Activated CD4-positive, alpha-beta T cell treated with anti-CD3 and anti-CD28 coated beads, Interleukin-2, amount 50 U/mL, for 16 hours (primary cell): ENCODE results near the gene TSC22D2.
A peak's percentile ranks its signal among the peaks of the same experiment; 100 is the strongest.

Experiments used
- DNase-seq: peaks from one replicate; pipeline ENCODE4 v3.0.0-alpha.2; 2020

Gene TSC22D2

DNA sequence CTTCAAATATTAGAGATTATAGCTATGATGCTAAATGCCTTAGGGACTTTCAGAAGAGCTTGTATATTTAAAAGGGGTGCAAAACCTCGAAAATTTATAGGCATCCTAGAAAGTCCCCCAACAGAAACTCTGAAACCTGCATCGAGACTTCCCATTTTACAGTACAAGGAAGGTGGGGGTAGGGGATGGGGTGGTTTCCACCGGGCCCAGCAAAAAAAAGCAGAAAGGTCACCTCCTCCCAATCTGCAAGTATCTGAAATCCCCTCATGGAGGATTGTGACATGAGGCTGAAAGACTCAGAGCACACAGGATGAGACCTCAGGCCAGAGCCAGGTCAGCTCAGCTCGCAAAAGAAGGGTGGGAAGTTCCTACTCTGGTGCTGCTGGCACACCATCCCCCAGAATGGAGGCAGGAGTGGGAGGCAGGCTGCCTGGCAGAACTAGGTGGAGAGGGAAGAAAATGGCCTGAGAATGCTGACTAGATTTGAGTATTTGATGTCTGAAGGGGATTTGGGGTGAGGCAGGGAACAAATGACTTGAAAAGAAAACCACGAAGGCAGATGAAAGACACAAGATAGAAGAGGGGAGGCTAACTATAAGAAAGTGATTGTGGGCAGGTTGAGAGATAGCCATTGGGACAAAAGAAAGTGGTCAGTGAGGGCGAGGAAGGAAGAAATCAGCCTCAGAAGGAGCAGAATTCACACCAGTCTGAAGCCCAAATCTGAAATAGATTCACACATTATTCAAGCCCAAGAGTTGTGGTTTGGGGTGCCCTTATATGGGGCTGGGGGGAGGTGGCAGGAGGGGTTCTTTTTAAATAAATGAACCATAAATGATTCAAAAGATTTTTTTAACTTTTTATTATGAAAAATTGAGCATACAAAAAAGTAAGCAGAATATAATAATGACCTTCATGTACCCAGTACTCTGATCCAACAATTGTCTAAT lies 22.5 kb upstream of the TSC22D2 start:
- DNase-seq: peak; percentile 13

DNA sequence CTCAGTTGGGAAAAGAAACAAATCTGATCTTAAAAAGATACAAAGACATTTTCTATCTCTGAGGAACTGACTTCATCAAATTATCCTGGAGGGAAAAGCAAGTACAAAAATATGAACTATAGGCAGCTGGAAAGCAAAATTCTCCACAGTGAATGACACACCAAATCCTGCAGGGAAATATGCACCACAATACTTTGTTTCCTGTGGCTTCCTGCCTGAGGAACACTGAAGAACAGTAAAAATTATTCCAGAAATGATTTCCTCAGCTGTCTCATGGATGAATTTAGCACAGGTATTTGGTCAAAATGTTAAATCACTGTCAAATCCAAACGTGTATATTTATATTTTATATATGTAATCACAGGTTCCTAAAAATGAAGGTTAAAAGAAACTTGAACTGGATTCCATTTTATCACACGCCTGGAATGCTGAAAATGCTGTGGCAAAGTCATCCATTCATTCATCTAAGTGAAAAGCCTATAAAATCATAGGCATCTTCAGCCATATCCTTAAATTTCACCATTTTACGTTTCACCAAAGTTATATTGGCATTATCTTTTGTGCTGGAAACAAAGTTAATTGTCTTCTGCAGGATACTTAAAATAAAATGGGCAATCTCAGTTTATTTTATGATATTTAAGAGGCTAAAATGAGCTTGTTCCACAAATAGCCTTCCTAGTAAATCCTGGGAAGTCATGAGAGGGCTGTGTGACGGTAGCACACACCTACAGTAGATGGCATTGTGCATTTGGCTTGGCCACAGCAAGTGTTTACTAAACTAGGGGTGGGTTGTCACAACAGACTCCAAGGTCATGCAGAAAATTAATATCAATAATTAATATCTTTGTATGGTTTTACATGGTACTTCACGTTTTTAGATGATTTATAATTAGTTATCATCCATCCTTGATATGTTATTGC lies 19.3 kb upstream of the TSC22D2 start:
- no peak for DNase-seq

GRCh38 chr3:150390087-150390486 lies 18.0 kb upstream of the TSC22D2 start:
- DNase-seq: no peak

GRCh38 chr3:150391161-150391560 lies 16.9 kb upstream of the TSC22D2 start:
- no peak for DNase-seq

GRCh38 chr3:150393745-150394144 lies 14.4 kb upstream of the TSC22D2 start:
- no peak for DNase-seq

- no peak for DNase-seq
These were observed 13.5 kb upstream of the TSC22D2 start for GRCh38 chr3:150394606-150395005.

DNA sequence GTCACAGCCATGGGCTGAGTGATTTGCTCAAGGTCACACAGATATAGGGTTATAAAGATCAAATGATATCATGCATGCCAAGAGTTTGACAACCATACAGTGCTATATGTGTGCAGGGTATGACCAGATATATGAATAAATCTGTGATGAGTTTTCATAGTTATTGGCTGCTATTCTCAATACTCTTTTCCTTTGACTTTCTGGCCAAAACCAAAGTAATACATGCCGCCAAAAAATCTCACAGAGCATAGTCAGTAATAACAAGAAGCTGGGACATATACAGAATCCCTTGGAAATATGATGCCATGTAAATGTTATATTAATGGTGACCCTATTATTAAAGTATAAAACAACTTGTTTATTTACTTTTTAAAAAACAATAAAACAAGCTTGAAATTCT lies 11.6 kb upstream of the TSC22D2 start:
- no peak for DNase-seq

- DNase-seq: no peak
These were observed 11.0 kb upstream of the TSC22D2 start for GRCh38 chr3:150396956-150397550.

GRCh38 chr3:150399060-150399459 lies 9.0 kb upstream of the TSC22D2 start:
- DNase-seq: no peak

DNA sequence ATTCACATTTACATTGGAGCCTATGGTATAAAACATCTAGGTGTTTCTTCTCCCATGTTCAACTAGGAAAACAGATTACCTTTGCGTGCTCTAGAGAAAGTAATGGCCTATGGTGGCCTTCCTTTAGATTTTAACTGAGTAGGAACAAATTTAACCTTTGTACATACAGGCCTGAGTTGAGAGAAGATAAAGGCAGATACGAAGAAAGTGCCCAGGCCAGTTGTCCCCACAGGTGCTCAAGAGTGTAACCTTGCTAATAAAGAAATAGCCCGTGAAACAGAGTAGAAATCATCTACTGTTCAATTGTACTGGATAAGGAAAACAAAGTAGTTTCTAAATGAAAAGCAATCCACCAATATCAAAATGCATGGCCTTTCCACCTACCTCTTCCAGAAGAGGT lies 6.8 kb upstream of the TSC22D2 start:
- DNase-seq: no peak

DNA sequence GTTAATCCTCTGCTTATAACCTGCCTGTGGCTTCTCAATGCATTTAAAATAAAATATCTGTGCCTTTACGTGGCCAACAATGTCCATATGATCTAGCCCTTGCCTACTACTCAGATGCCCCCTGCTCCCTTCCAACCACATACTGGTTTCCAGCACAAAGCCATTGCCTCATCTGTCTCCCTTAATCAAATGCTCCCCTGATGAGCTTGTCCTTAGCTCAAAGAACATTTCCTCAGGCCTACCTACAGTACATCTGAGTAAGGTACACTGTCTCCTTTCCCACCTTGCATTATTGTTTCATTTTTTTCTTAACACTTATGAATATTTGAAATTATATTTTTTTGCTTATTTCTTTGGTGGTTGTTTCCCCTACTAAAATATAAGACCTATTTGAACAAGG lies 5.9 kb upstream of the TSC22D2 start:
- DNase-seq: no peak

DNA sequence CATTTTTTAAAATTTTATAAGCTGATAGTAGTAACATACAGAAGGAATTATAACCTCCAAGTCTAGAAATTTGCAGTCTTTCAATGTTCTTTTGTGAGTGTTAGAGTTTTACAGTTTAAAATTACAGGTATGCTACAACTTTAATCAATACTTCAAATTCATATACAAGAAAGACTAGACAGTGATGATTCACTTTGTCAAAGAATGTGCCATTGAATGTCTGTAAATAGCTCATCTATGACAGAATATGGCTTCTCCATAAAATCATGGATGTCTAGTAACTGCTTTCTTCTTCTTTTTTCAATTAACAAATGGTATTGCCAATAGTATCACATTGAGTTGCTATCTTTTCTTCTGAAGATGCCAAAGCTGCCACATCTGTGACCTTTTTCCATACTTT lies 4.1 kb upstream of the TSC22D2 start:
- no peak for DNase-seq

GRCh38 chr3:150407051-150407807 lies 869 bp upstream of the TSC22D2 start:
- no peak for DNase-seq

GRCh38 chr3:150407808-150408220 lies 284 bp upstream of the TSC22D2 start:
- DNase-seq: no peak

GRCh38 chr3:150409125-150409511 lies 1.0 kb downstream of the TSC22D2 start:
- no peak for DNase-seq

DNA sequence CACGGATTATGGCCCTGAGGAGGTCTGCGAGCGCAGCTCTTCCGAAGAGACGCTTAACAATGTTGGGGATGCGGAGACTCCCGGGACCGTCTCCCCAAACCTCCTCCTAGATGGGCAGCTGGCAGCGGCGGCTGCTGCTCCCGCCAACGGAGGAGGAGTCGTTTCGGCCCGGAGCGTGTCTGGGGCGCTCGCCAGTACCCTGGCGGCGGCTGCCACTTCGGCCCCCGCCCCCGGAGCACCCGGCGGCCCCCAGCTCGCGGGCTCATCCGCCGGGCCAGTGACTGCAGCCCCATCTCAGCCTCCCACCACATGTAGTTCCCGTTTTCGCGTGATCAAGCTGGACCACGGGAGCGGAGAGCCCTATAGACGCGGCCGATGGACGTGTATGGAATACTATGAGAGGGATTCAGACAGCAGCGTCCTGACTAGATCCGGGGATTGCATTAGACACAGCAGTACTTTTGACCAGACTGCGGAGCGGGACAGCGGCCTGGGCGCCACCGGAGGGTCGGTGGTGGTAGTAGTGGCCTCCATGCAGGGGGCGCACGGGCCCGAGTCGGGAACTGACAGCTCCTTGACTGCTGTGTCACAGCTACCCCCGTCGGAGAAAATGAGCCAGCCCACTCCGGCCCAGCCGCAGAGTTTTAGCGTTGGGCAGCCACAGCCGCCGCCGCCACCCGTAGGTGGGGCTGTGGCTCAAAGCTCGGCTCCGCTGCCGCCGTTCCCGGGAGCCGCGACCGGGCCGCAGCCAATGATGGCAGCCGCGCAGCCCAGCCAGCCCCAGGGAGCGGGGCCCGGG lies 1.6 kb downstream of the TSC22D2 start:
- DNase-seq: peak; percentile 68

- DNase-seq: peak; percentile 45
These were observed 2.4 kb downstream of the TSC22D2 start for GRCh38 chr3:150410311-150411105.

DNA sequence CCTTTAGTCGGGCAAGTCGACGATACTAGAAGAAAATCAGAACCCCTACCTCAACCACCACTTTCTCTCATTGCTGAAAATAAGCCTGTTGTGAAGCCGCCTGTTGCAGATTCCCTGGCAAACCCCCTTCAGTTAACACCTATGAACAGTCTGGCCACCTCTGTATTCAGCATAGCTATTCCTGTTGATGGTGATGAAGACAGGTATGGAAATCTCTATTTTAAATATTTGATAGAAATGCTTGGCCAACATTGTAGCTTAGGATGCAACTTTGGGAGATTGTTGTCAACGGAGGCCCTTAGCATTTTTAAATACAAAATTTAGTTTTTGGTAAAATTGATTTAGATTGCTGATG lies 3.0 kb downstream of the TSC22D2 start:
- no peak for DNase-seq

DNA sequence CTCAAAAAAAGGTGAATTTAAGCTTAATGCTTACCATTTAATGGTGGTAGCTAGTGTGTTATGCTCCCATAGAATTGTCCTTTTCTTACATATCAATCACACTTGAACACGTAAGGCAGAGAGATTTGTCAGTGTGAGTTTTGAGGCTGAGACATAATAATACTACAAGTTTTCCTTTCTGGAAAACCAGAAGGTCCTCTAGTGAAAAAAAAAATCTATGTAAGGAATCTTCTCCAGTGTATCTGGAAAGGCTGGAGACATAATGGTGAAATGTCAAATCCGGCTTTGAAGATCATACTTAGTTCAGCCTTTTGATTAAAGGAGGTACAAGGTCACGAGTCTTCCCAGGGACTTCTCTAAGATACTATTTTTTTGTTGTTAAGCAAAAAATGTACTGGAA lies 3.4 kb downstream of the TSC22D2 start:
- no peak for DNase-seq

DNA sequence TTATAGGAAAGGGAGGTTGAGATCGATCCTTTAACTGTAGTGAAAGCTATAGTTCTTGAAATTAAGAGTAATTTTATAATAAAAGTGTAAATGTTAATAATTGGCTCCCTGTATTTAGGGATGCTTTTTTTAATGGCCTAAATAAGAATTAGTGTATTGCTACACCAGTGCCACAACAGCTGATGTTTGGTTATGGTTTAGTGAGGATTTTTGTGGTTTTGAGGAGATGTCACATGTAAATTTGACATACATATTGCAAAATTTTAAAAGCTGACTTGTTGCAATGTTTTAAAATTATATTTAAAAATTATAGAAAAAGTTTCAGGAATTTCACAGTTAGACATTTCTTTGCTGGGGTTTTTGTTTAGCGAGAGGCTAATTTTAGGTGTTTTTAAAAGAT lies 3.9 kb downstream of the TSC22D2 start:
- DNase-seq: no peak
